GM10248 (cell line): Measurements from ENCODE around the gene SPATA7.
A peak's percentile ranks its signal among the peaks of the same experiment; 100 is the strongest.

Experiments used
- CTCF ChIA-PET: fragments of 300-600 bp; sonication (Branson Sonifier 250); formaldehyde crosslinking; extraction: SDS; loops from one replicate; lab custom pipeline; 2021; ENCODE audit warnings: antibody characterized with exemption; lab: Yijun Ruan, JAX
- POLR2A ChIA-PET: fragments of 350-650 bp; sonication (Branson Sonifier 250); formaldehyde crosslinking; extraction: SDS; loops from one replicate; lab custom pipeline; 2020; ENCODE audit warnings: antibody characterized with exemption; lab: Yijun Ruan, JAX
- DNase-seq: peaks from one replicate; pipeline ENCODE4 v3.0.0; 2012; ENCODE audit errors: extremely low spot score
- TF ChIP-seq, protein P1 (sequence below): IDR thresholded peaks from 2 replicates; pipeline ENCODE4 v1.5.1; 2012; ENCODE audit warnings: mild to moderate bottlenecking, low read depth; ENCODE audit errors: extremely low read depth, missing control alignments, control extremely low read depth

SPATA7 gene, protein sequence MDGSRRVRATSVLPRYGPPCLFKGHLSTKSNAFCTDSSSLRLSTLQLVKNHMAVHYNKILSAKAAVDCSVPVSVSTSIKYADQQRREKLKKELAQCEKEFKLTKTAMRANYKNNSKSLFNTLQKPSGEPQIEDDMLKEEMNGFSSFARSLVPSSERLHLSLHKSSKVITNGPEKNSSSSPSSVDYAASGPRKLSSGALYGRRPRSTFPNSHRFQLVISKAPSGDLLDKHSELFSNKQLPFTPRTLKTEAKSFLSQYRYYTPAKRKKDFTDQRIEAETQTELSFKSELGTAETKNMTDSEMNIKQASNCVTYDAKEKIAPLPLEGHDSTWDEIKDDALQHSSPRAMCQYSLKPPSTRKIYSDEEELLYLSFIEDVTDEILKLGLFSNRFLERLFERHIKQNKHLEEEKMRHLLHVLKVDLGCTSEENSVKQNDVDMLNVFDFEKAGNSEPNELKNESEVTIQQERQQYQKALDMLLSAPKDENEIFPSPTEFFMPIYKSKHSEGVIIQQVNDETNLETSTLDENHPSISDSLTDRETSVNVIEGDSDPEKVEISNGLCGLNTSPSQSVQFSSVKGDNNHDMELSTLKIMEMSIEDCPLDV

DNA sequence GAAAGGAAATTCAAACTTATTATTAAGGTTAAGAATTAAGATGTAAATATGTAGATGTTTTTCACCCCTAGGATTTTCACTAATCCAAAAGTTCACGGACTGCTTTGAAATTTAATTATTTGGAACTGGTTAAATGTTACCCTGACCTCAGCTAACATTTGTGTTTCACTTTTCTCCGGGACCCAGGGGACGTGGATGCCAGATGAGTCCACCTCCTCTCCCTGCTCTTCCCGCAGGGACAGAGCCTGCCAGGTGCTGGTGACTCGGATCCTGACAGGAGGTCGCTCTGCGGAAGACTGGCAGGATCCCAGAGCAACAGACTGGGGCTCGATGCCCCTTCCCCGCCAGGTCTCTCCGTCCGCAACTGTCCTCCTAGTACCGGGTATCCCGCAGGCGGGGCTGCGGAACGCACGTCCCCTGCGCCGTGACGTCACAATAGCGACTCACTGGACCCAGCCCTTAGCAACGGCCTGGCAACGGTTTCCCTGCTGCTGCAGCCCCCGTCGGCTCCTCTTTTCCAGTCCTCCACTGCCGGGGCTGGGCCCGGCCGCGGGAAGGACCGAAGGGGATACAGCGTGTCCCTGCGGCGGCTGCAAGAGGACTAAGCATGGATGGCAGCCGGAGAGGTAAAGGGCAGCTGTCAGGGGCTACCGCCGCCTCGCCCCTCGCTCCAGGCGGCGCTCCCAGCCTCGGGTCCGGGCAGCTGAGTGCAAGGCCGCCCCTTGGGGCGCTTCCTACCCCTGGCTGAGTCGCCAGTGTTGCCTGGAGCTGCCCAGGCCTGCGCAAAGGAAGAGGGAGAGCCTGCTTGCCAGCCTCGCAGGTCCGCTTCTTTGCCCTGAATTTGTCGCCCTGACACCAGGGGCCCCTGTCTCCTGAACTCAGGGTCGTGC lies at the start of gene SPATA7:
SPATA7 (plus strand) TSS at position 446 of the 890 bp plus-strand sequence; CDS start at position 608, 162 bp downstream.
- DNase-seq = peak; percentile 89
- POLR2A ChIA-PET = no interaction called here
- CTCF ChIA-PET = interaction anchor here (1.2 to 1.6 kb wide), 2 partner anchors 10 to 196 kb away, joined by 4 read pairs; no protein-coding TSS in a partner anchor
- TF ChIP-seq, protein P1, sequence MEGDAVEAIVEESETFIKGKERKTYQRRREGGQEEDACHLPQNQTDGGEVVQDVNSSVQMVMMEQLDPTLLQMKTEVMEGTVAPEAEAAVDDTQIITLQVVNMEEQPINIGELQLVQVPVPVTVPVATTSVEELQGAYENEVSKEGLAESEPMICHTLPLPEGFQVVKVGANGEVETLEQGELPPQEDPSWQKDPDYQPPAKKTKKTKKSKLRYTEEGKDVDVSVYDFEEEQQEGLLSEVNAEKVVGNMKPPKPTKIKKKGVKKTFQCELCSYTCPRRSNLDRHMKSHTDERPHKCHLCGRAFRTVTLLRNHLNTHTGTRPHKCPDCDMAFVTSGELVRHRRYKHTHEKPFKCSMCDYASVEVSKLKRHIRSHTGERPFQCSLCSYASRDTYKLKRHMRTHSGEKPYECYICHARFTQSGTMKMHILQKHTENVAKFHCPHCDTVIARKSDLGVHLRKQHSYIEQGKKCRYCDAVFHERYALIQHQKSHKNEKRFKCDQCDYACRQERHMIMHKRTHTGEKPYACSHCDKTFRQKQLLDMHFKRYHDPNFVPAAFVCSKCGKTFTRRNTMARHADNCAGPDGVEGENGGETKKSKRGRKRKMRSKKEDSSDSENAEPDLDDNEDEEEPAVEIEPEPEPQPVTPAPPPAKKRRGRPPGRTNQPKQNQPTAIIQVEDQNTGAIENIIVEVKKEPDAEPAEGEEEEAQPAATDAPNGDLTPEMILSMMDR = no peak

DNA sequence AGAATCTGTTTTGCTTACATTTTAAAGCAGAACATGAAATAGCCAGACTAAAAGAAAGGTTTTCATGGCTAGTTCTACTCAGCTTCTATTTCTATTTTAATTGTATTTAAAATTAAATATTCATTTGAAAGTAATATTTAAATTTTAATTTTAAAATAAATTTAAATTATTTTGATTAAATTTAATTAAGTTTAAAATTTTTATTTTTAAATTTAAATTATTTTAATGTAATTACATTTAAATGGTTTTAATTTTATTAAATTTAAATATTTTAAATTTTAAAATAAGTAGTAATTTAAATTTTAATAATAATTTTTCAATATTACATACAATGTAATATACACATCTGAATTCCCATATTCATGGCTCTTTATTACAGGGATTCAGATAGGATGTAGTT lies 45.1 kb upstream of the SPATA7 start:
- POLR2A ChIA-PET = no interaction called here
- CTCF ChIA-PET = interaction anchor here (0.8 to 2.6 kb wide), 3 partner anchors 9 to 23 kb away, joined by 3 to 6 read pairs (median 3); no protein-coding TSS in a partner anchor
- TF ChIP-seq, protein P1 = no peak
- no peak for DNase-seq

GRCh38 chr14:88342980-88343379 lies 42.5 kb upstream of the SPATA7 start:
- TF ChIP-seq, protein P1 = no peak
- CTCF ChIA-PET = no interaction called here
- DNase-seq = no peak
- POLR2A ChIA-PET = no interaction called here

GRCh38 chr14:88346048-88346639 lies 39.3 kb upstream of the SPATA7 start:
- ChIA-PET CTCF (interaction anchor here (1.2 to 1.8 kb wide), 3 partner anchors 12 to 44 kb away, joined by 3 to 4 read pairs (median 4); no protein-coding TSS in a partner anchor), POLR2A (no interaction called here)
- no peak for DNase-seq
- TF ChIP-seq, protein P1 = no peak

- TF ChIP-seq, protein P1 = no peak
- no peak for DNase-seq
- ChIA-PET CTCF (interaction anchor here (2.4 kb wide), 1 partner anchor 9 kb away, joined by 6 read pairs; no protein-coding TSS in a partner anchor), POLR2A (no interaction called here)
Measured at GRCh38 chr14:88348546-88348945, 36.9 kb upstream of the SPATA7 start.
